NCI-H1436 treated with DMSO at 0.1 percent for 48 hours (cell line): ENCODE data around the gene ACR.
"Not testable (repeated sequence)": the region's sequence is repeated elsewhere in the genome, so short reads cannot be mapped to it uniquely, and the experiment has no call there.

Experiments used
- DNase-seq: peaks from one replicate; lab custom pipeline; 2025; lab: John Stamatoyannopoulos, UW

Gene ACR

GRCh38 chr22:50732681-50733080 lies 5.3 kb upstream of the ACR start:
- no peak for DNase-seq

- DNase-seq = no peak
These were observed 4.3 kb upstream of the ACR start for GRCh38 chr22:50733521-50734342.

- DNase-seq = no peak
These were observed 3.6 kb upstream of the ACR start for GRCh38 chr22:50734343-50734771.

GRCh38 chr22:50734986-50735738 lies 2.8 kb upstream of the ACR start:
- no peak for DNase-seq

GRCh38 chr22:50735739-50736030 lies 2.3 kb upstream of the ACR start:
- no peak for DNase-seq

- no peak for DNase-seq
These were observed 734 bp downstream of the ACR start for GRCh38 chr22:50738649-50739227.

- DNase-seq = no peak
These were observed 1.3 kb downstream of the ACR start for GRCh38 chr22:50739279-50739691.

- no peak for DNase-seq
These were observed 1.9 kb downstream of the ACR start for GRCh38 chr22:50739894-50740293.

- not testable (repeated sequence) for DNase-seq
These were observed 2.7 kb downstream of the ACR start for GRCh38 chr22:50740714-50741113.

GRCh38 chr22:50744424-50744823 lies 6.4 kb downstream of the ACR start:
- not testable (repeated sequence) for DNase-seq

- not testable (repeated sequence) for DNase-seq
These were observed 9.5 kb downstream of the ACR start for GRCh38 chr22:50747521-50747920.

GRCh38 chr22:50748630-50749029 lies 10.6 kb downstream of the ACR start:
- DNase-seq = not testable (repeated sequence)

GRCh38 chr22:50749302-50750074 lies 11.5 kb downstream of the ACR start:
- not testable (repeated sequence) for DNase-seq

GRCh38 chr22:50755251-50755650 lies 17.2 kb downstream of the ACR start:
- not testable (repeated sequence) for DNase-seq

- not testable (repeated sequence) for DNase-seq
These were observed 18.4 kb downstream of the ACR start for GRCh38 chr22:50756406-50756805.

- DNase-seq = not testable (repeated sequence)
These were observed 19.0 kb downstream of the ACR start for GRCh38 chr22:50756949-50757491.

GRCh38 chr22:50759597-50760341 lies 21.8 kb downstream of the ACR start:
- DNase-seq = not testable (repeated sequence)

- not testable (repeated sequence) for DNase-seq
These were observed 23.8 kb downstream of the ACR start for GRCh38 chr22:50761829-50762228.

GRCh38 chr22:50764288-50764687 lies 26.3 kb downstream of the ACR start:
- not testable (repeated sequence) for DNase-seq

- DNase-seq = not testable (repeated sequence)
These were observed 37.1 kb downstream of the ACR start for GRCh38 chr22:50775132-50775531.

- DNase-seq = not testable (repeated sequence)
These were observed 39.6 kb downstream of the ACR start for GRCh38 chr22:50777631-50778030.
